Activated T-cell treated with anti-CD3 and anti-CD28 coated beads, Interleukin-2, amount 50 U/mL, for 4 hours (primary cell): ENCODE data around the gene GRK1. TPM values are rescaled to one million over a fixed set of nuclear protein-coding genes. Genes with fewer than 3 reads are reported as not detected.

Experiments used
- ATAC-seq, 2 donors: fragments of 200-7000 bp; cut with Tn5 transposase; one replicate each; pipeline ENCODE4 v1.10.0; 2021
- DNase-seq: peaks from one replicate; pipeline ENCODE4 v3.0.0-alpha.2; 2020
- H3K27me3 Mint-ChIP-seq: one replicate; pipeline ENCODE4 v1.8.0; 2021; ENCODE audit warnings: low read depth, mixed read lengths
- H3K36me3 Mint-ChIP-seq: one replicate; pipeline ENCODE4 v1.8.0; 2022; ENCODE audit warnings: mixed read lengths; ENCODE audit not compliant: insufficient read depth
- H3K4me1 Mint-ChIP-seq: one replicate; pipeline ENCODE4 v1.8.0; 2021; ENCODE audit warnings: low read depth, mixed read lengths
- H3K4me3 Mint-ChIP-seq: one replicate; pipeline ENCODE4 v1.8.0; 2021; ENCODE audit warnings: mild to moderate bottlenecking, moderate library complexity, mixed read lengths
- H3K9me3 Mint-ChIP-seq: one replicate; pipeline ENCODE4 v1.8.0; 2021; ENCODE audit warnings: mixed read lengths
- total RNA-seq, 3 donors: library from RNA; stranded (reverse); gene quantifications; one replicate each; pipeline ENCODE4 v1.2.1, GENCODE V29; 2021

Gene GRK1
- total RNA-seq, 3 donors from 2014 or later = 0.05 TPM; not detected in 2

- Mint-ChIP-seq H3K4me3 (no peak overlapping the region), H3K4me1 (peaks cover 12% of the 10 kb centered on the region), H3K36me3 (no peaks in the 10 kb centered on the region), H3K9me3 (peaks cover 11% of the 10 kb centered on the region), H3K27me3 (peaks cover 14% of the 10 kb centered on the region)
- no peak for ATAC-seq
- no peak for DNase-seq
These were observed 108.6 kb downstream of the GRK1 start for GRCh38 chr13:113775451-113776145.

DNA sequence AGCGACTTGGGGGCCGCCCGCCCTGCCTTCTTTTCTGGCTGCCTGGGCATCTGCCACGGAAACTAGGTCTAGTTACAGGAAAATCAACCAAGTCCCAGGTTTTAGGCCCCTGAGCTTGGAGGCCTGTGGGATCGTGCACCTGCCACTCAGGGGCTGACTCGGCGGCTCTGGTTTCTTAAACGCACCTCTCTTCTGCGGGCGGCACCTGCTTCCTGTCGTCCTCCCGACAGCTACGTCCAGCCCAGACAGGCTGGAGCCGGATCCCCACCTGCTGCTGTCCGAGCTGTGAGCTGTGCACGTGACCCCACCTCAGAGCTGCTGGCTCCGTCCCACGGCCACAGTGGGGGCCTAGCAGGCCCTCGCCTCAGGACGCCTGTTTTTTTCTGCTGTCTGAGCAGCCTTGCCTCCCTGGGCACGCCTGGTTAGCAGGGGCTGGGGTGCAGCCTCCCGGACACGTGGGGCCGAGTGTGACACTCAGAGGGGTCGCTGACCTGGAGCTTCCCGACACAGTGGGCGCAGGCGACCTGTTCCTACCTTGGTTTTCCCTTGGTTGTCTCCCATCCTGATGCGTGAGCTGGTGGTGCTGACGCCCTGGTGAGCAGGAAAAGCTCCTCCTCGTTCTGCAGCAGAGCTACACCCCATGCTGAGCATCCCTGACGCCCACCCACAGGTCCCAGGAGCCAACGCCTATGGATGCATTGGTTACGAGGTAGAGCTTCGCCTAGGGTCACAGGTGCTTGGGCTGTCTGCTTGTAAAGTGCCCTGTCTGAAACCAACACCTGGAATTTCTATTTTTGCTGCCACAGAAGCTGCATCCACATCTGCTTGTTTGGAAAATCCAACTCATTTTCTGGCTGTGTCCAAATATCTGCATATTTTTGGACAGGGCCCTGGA lies 109.5 kb downstream of the GRK1 start:
- H3K9me3 Mint-ChIP-seq = peaks cover 11% of the 10 kb centered on the region
- no peak for ATAC-seq
- no peak for DNase-seq
- peaks cover 14% of the 10 kb centered on the region for H3K27me3 Mint-ChIP-seq
- no peaks in the 10 kb centered on the region for H3K36me3 Mint-ChIP-seq
- no peak overlapping the region for H3K4me3 Mint-ChIP-seq
- peaks cover 12% of the 10 kb centered on the region for H3K4me1 Mint-ChIP-seq

DNA sequence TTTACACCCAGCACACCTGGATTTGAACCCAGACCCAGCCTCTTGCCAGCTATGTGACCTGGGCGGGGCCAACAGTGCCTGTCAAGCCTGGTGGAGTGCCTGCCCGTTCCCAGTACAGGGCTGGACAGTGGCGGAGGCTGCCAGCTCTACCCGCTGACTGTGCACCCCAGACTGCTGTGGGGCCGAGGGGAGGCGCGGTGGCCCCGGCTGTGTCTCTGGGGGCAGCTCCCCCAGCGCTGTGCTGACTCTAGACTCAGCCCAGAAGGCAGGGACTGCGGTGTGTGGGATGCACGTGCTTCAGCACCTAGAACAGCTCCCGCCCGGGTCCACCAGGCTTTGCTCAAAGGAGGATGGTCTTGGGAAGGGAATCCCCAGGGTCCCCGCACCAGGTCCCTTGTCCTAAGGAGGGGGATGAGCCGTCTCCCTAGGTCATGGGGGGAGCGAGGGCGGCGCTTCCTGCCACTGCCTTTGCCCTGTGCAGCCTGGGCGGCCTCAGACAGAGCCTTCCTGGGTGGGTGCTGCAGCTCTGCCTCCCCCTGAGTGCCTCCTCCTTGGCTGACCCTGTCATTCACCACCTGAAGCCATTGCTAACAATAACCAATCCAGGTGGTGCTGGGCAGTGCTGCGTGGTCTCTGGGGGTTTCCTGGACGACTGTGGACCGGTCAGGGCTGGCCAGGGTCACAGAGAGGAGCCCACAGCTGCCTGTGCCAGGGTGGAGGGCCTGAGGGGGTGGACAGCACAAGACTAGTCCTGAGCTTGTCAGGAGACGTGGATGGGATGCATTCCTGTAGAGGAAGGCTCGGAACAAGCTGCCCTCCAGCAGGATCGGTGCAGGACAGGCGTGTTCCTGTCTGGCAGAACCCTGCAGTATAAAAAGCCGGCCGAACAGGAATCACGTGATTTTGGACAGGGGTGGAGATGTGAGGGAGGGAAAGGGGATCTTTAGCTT lies 110.6 kb downstream of the GRK1 start:
- Mint-ChIP-seq H3K27me3 (peaks cover 14% of the 10 kb centered on the region), H3K36me3 (no peaks in the 10 kb centered on the region), H3K4me3 (no peak overlapping the region), H3K9me3 (peaks cover 2% of the 10 kb centered on the region), H3K4me1 (peaks cover 2% of the 10 kb centered on the region)
- DNase-seq = no peak
- peak in 1 of 2 donors; percentile 38 for ATAC-seq

- no peaks in the 10 kb centered on the region for H3K36me3 Mint-ChIP-seq
- no peaks in the 10 kb centered on the region for H3K4me1 Mint-ChIP-seq
- DNase-seq = no peak
- H3K27me3 Mint-ChIP-seq = peaks cover 22% of the 10 kb centered on the region
- H3K4me3 Mint-ChIP-seq = no peak overlapping the region
- no peak for ATAC-seq
- no peaks in the 10 kb centered on the region for H3K9me3 Mint-ChIP-seq
These were observed 114.6 kb downstream of the GRK1 start for GRCh38 chr13:113781571-113781970.

GRCh38 chr13:113782472-113782871 lies 115.5 kb downstream of the GRK1 start:
- Mint-ChIP-seq H3K27me3 (peaks cover 15% of the 10 kb centered on the region), H3K4me3 (no peak overlapping the region), H3K36me3 (no peaks in the 10 kb centered on the region), H3K9me3 (no peaks in the 10 kb centered on the region), H3K4me1 (no peaks in the 10 kb centered on the region)
- ATAC-seq (no peak), DNase-seq (no peak)

DNA sequence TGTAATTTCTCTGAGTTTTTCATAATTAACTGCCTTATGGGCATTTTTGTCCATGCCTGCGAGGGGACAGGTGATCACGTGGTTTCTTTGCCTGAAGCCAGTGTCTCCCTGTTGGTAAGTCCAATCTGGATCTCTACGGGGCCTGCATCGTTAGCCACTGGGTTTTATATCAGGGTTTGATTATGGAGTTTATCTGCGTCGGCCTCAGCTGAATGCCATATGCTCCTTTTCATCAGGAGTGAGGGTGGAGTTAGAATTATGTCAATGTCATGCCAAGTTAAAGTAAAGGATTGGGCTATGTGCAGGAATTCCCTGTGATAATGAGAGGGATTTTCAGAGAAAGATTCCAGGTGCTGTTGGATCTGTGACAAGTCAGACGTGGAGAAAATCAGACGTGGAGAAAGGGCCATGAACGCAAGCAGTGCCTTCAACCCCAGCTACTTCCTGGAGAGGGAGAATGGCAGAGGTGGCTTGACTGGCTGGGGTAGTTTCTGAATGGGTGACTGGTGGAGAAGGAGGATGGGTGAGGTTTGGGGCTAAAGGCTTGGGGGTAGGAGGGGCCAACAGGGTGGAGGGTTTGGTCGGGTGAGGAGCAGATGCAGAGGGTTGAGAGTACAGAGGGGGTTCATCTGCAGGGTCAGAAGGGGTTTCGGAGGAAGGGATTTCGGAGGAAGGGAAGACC lies 116.3 kb downstream of the GRK1 start:
- H3K4me3 Mint-ChIP-seq = no peak overlapping the region
- ATAC-seq (no peak), DNase-seq (no peak)
- no peaks in the 10 kb centered on the region for H3K36me3 Mint-ChIP-seq
- H3K9me3 Mint-ChIP-seq = no peaks in the 10 kb centered on the region
- peaks cover 15% of the 10 kb centered on the region for H3K27me3 Mint-ChIP-seq
- H3K4me1 Mint-ChIP-seq = no peaks in the 10 kb centered on the region

DNA sequence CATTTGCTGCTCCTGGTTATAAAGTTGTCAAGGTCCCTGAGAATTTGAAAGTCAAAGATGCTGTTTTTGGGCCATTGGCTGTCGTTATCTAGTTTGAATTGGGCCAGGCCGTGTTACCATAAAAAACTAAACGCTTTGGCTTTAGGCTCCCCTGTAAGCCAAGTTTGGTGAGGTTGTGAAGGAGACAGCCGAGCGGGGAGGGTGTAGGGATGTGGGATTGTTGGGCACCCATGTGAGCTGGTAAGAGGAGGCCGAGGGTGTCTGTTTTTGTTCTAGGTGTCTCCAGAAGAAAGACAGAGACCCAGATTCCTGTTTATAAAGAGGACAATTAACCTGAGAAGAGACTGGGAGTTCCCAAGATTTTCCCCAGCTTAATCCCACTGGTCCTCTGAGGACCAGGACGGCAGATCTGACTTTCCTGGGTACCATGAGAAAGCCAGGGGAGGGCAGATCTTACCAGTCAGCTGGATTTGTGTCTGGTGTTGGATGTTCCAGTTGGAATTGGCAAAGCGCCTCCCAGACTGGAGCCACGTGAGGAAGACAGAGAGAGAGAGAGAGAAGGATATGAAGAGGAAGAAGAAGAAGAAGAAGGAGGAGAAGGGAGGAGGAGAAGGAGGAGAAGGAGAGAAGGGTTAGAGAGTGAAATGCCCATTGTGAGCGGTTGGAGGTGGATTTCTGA lies 117.1 kb downstream of the GRK1 start:
- Mint-ChIP-seq H3K4me3 (no peak overlapping the region), H3K27me3 (peaks cover 10% of the 10 kb centered on the region), H3K4me1 (no peaks in the 10 kb centered on the region), H3K9me3 (no peaks in the 10 kb centered on the region), H3K36me3 (no peaks in the 10 kb centered on the region)
- DNase-seq (no peak), ATAC-seq (no peak)

GRCh38 chr13:113784645-113785024 lies 117.6 kb downstream of the GRK1 start:
- H3K4me1 Mint-ChIP-seq = no peaks in the 10 kb centered on the region
- H3K27me3 Mint-ChIP-seq = peaks cover 12% of the 10 kb centered on the region
- DNase-seq (no peak), ATAC-seq (no peak)
- H3K4me3 Mint-ChIP-seq = no peak overlapping the region
- no peaks in the 10 kb centered on the region for H3K36me3 Mint-ChIP-seq
- no peaks in the 10 kb centered on the region for H3K9me3 Mint-ChIP-seq

DNA sequence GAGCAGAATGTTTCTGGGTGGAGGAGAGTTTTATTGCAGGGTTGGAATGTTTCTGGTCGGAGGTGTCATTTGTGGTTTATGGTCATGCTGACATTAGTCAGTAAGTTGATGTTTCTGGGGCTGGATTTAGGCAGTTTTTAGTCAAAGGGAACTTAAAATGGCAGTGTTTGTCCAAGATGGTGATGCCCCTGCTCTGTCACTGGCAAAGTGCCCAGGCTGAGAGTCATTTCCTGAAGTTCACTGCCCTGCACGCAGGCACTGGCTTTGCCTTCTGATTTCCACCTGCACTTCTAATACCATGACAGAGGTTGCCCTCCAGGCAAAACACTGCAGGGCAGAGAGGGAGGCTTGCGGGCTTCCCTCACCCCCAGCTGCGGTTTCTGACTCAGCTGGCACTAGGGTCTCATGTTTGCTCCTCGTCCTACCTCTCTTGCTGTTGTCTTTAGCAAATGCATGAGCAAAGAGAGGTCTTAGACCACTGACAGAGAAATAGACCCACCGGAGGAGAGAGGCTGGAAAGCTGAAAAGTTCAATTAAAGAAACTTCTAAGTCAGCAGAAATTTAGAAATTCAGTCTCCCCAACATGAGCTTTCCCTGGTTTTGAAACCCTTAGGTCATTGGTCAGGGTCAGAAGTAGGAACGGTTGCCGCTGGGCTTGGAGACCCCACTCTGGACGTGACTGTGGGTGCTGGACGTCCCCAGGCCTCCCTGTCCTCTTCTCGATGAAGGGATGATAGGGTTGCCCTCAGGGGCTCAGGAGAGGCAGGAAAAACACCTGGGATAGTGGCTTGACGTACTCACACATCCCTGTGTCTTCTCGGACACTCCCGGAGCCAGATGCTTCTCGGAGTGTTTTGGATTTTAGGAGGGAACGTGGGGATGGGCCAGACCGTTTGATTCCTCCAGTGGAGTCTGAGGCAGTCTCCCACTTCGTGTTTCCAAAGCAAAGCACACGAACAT lies 118.3 kb downstream of the GRK1 start:
- H3K4me1 Mint-ChIP-seq = no peaks in the 10 kb centered on the region
- DNase-seq (no peak), ATAC-seq (no peak)
- no peaks in the 10 kb centered on the region for H3K9me3 Mint-ChIP-seq
- H3K27me3 Mint-ChIP-seq = peaks cover 12% of the 10 kb centered on the region
- H3K4me3 Mint-ChIP-seq = no peak overlapping the region
- no peaks in the 10 kb centered on the region for H3K36me3 Mint-ChIP-seq

DNA sequence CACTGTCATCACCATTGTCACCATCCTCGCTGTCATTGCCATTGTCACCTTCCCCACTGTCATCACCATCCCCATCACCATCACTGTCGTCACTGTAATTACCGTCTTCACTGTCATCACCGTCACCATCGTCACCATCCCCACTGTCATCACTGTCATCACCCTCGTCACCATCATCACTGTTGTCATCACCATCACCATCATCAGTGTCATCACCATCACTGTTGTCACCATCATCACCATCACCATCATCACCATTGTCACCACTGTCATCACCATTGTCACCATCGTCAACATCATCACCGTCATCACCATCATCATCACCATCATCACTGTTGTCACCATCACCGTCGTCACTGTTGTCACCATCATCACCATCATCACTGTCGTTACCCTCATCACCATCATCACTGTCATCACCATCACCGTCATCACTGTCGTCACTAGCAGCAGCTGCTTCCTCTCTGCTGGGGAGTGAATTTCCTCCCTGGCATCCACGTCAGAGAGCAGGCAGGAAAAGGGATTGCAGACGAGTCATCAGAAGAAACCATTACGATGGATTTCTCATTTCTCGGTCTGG lies 119.3 kb downstream of the GRK1 start:
- no peaks in the 10 kb centered on the region for H3K36me3 Mint-ChIP-seq
- H3K4me3 Mint-ChIP-seq = no peak overlapping the region
- no peak for DNase-seq
- no peaks in the 10 kb centered on the region for H3K4me1 Mint-ChIP-seq
- H3K9me3 Mint-ChIP-seq = no peaks in the 10 kb centered on the region
- ATAC-seq = no peak
- peaks cover 12% of the 10 kb centered on the region for H3K27me3 Mint-ChIP-seq
